Adrenal gland (tissue), 5 donors: ENCODE results near the gene ZNF398.

ENCODE experiments used
- POLR2A ChIP-seq, 2 donors: fragments of 450-650 bp; IDR thresholded peaks; one replicate each; pipeline ENCODE4 v1.6.1; 2017; ENCODE audit warnings: antibody characterized with exemption in 2 of 2, mild to moderate bottlenecking in 2 of 2, moderate library complexity in 1 of 2
- TF ChIP-seq, protein P1 (sequence below), 6 experiments: fragments of 450-650 bp in 4 of 6; fragments of 200-600 bp in 2 of 6; sonication (generic) in 1 of 6; IDR thresholded peaks; 1 replicate in 5 of 6; 2 replicates in 1 of 6; pipeline versions ENCODE4 v1.5.1 to v1.8.0; 2016 to 2021; ENCODE audit warnings: antibody characterized with exemption in 6 of 6, mild to moderate bottlenecking in 2 of 6, moderate library complexity in 1 of 6
- donor health status: DM: no; HTN: no; CAD: no.

DNA sequence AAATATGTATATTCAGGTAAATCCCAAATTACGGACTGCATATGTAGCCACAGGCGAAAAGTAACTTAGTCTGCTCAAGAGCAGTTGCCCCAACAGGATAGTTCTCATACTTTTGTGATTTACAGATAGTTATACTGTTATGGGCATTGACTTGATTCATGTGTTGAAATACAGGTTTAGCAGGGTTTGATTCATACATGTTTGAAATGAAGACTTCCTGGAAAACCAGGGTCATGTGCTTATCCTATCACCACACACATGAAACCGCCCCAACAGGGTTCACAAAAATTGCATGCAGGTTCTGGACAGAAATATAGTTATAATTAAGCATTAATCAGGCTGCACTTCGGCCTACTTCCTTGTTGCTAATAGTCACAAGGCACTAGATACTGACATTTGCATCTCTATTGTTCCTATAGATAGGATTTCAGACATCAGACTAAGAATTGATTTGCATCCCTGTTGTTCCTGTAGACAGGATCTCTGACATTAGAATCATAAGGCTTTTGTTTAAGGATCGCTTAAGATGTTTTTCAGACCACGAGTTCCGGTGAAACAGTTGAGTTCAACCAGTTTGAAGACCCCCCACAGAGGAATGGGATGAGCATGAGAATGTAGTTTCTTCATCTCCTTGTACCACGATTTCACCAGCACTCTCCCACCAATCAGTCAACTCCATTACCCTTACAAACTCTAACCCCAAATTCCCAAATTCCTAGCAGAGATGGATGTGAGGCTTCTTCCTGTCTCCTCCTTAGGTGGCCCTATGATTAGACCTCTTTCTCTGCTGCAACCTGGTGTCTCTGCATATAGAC, 2.0 kb upstream of the ZNF398 start:
- TF ChIP-seq, protein P1, sequence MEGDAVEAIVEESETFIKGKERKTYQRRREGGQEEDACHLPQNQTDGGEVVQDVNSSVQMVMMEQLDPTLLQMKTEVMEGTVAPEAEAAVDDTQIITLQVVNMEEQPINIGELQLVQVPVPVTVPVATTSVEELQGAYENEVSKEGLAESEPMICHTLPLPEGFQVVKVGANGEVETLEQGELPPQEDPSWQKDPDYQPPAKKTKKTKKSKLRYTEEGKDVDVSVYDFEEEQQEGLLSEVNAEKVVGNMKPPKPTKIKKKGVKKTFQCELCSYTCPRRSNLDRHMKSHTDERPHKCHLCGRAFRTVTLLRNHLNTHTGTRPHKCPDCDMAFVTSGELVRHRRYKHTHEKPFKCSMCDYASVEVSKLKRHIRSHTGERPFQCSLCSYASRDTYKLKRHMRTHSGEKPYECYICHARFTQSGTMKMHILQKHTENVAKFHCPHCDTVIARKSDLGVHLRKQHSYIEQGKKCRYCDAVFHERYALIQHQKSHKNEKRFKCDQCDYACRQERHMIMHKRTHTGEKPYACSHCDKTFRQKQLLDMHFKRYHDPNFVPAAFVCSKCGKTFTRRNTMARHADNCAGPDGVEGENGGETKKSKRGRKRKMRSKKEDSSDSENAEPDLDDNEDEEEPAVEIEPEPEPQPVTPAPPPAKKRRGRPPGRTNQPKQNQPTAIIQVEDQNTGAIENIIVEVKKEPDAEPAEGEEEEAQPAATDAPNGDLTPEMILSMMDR (IDR thresholded peaks at IDR 0.05), result no peak
- no peak for TF ChIP-seq POLR2A (IDR thresholded peaks at IDR 0.05)
